Neural cell (in vitro differentiated cells): Measurements from ENCODE around the gene SNX32. TPM values are rescaled to one million over a fixed set of nuclear protein-coding genes. Genes with fewer than 3 reads are reported as not detected.
A peak's percentile ranks its signal among the peaks of the same experiment; 100 is the strongest.

Source experiments
- H2AFZ ChIP-seq: fragments of 200-600, 300-800 bp; sonication (generic), shearing (Covaris generic); 2 replicates; pipeline ENCODE4 v1.6.0; 2014; ENCODE audit warnings: low read depth, mild to moderate bottlenecking, antibody characterized with exemption, low read length, moderate library complexity
- H3F3A ChIP-seq: fragments of 200-600 bp; shearing (Covaris generic); 2 replicates; pipeline ENCODE4 v1.6.1; 2016; ENCODE audit warnings: mild to moderate bottlenecking, moderate library complexity, mixed read lengths, antibody characterized with exemption, low read length; ENCODE audit not compliant: insufficient read depth, poor library complexity, severe bottlenecking
- H3K27ac ChIP-seq: fragments of 200-600, 300-800 bp; sonication (generic), shearing (Covaris generic); 2 replicates; pipeline ENCODE4 v1.5.1; 2014; ENCODE audit warnings: mild to moderate bottlenecking, low read length, moderate library complexity
- H3K27me3 ChIP-seq: fragments of 300-800, 200-600 bp; sonication (generic), shearing (Covaris generic); 2 replicates; pipeline ENCODE4 v1.6.0; 2014; ENCODE audit warnings: mild to moderate bottlenecking, low read depth, low read length, moderate library complexity; ENCODE audit not compliant: insufficient read depth
- H3K36me3 ChIP-seq: fragments of 300-800, 200-600 bp; sonication (generic), shearing (Covaris generic); 2 replicates; pipeline ENCODE4 v1.5.1; 2014; ENCODE audit warnings: mild to moderate bottlenecking, antibody characterized with exemption, low read length, moderate library complexity; ENCODE audit not compliant: insufficient read depth
- H3K4me2 ChIP-seq: fragments of 300-800, 200-600 bp; sonication (generic), shearing (Covaris generic); 2 replicates; pipeline ENCODE4 v1.6.0; 2014; ENCODE audit warnings: mild to moderate bottlenecking, low read length
- H3K4me3 ChIP-seq: fragments of 300-800, 200-600 bp; sonication (generic), shearing (Covaris generic); 2 replicates; pipeline ENCODE4 v1.5.1; 2014; ENCODE audit warnings: mild to moderate bottlenecking, low read length, moderate library complexity
- H3K79me2 ChIP-seq: fragments of 200-600 bp; shearing (Covaris generic); replicated peaks from 2 replicates; pipeline ENCODE4 v1.6.0; 2014; ENCODE audit warnings: mild to moderate bottlenecking, low read length, moderate library complexity; ENCODE audit not compliant: insufficient read depth
- H3K9ac ChIP-seq: fragments of 300-800, 200-600 bp; sonication (generic), shearing (Covaris generic); 2 replicates; pipeline ENCODE4 v1.6.1; 2016; ENCODE audit warnings: mild to moderate bottlenecking, low read length, mixed read lengths
- H3K9me2 ChIP-seq: fragments of 200-600 bp; shearing (Covaris generic); 2 replicates; pipeline ENCODE4 v1.6.1; 2016; ENCODE audit warnings: mild to moderate bottlenecking, low read length, mixed read lengths; ENCODE audit not compliant: insufficient read depth
- H3K9me3 ChIP-seq: fragments of 200-600, 300-800 bp; sonication (generic), shearing (Covaris generic); 2 replicates; pipeline ENCODE4 v1.6.1; 2016; ENCODE audit warnings: mild to moderate bottlenecking, mixed run types, low read length, moderate library complexity, mixed read lengths
- H4K20me1 ChIP-seq: fragments of 200-600 bp; shearing (Covaris generic); 2 replicates; pipeline ENCODE4 v1.6.1; 2016; ENCODE audit warnings: mild to moderate bottlenecking, mixed run types; ENCODE audit not compliant: insufficient read depth
- EP300 ChIP-seq: fragments of 450-650 bp; conservative IDR thresholded peaks from 2 replicates; pipeline ENCODE4 v1.6.1; 2014; ENCODE audit warnings: antibody characterized with exemption, mild to moderate bottlenecking, moderate library complexity; ENCODE audit not compliant: poor library complexity, severe bottlenecking
- EZH2 ChIP-seq: fragments of 200-600, 300-800 bp; shearing (Covaris generic), sonication (generic); IDR thresholded peaks from 2 replicates; pipeline ENCODE4 v1.6.1; 2014; ENCODE audit warnings: antibody characterized with exemption, low read length, borderline replicate concordance, mild to moderate bottlenecking; ENCODE audit not compliant: insufficient read depth, poor library complexity, severe bottlenecking
- MXI1 ChIP-seq: fragments of 450-650 bp; conservative IDR thresholded peaks from 2 replicates; pipeline ENCODE4 v1.6.1; 2014; ENCODE audit warnings: antibody characterized with exemption, mild to moderate bottlenecking; ENCODE audit not compliant: poor library complexity, severe bottlenecking
- POLR2AphosphoS5 ChIP-seq: IDR thresholded peaks from 2 replicates; pipeline ENCODE4 v1.6.1; 2012
- RAD21 ChIP-seq: fragments of 450-650 bp; conservative IDR thresholded peaks from 2 replicates; pipeline ENCODE4 v1.6.1; 2014; ENCODE audit warnings: antibody characterized with exemption, mild to moderate bottlenecking, moderate library complexity
- SMC3 ChIP-seq: fragments of 450-650 bp; conservative IDR thresholded peaks from 2 replicates; pipeline ENCODE4 v1.6.1; 2014; ENCODE audit warnings: antibody characterized with exemption, mild to moderate bottlenecking, moderate library complexity; ENCODE audit not compliant: poor library complexity
- TAF1 ChIP-seq: IDR thresholded peaks from 2 replicates; pipeline ENCODE4 v1.6.1; 2012; ENCODE audit warnings: low read depth
- polyA plus RNA-seq: library from polyadenylated mRNA; depleted of rRNA; stranded (reverse); fragments of >200 nt; gene quantifications from 2 replicates; pipeline ENCODE4 v1.2.3, GENCODE V29; 2014
- TF ChIP-seq, protein P1 (sequence below): IDR thresholded peaks from 2 replicates; pipeline ENCODE4 v1.6.1; 2012; ENCODE audit warnings: borderline replicate concordance
- TF ChIP-seq, protein P2 (sequence below): fragments of 450-650 bp; IDR thresholded peaks from 2 replicates; pipeline ENCODE4 v1.5.1; 2014; ENCODE audit warnings: antibody characterized with exemption, mild to moderate bottlenecking, moderate library complexity; ENCODE audit not compliant: poor library complexity, severe bottlenecking

SNX32 gene
- polyA plus RNA-seq, 1 donor from 2014 or later, result 16.0 TPM

DNA sequence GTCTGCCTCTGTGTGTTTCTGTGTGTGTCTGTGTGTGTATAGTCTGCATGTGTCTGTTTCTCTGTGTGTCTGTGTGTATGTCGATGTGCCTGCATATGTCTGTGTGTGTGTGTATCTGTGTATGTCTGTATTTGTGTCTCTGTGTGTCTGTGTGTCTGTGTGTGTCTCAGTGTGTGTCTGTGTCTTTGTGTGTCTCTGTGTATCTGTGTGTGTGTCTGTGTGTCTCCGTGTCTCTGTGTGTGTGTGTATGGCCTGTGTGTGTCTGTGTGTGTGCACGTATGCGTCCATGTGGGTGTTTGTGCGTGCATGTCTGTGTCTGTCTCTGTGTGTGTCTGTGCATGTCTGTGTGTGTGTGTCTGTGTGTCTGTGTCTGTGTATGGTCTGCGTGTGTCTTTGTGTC, 439 bp downstream of the SNX32 start:
- TF ChIP-seq MXI1 (no peak), SMC3 (no peak), RAD21 (no peak), EP300 (no peak), TAF1 (no peak), EZH2 (no peak), POLR2AphosphoS5 (no peak)
- TF ChIP-seq, protein P1, sequence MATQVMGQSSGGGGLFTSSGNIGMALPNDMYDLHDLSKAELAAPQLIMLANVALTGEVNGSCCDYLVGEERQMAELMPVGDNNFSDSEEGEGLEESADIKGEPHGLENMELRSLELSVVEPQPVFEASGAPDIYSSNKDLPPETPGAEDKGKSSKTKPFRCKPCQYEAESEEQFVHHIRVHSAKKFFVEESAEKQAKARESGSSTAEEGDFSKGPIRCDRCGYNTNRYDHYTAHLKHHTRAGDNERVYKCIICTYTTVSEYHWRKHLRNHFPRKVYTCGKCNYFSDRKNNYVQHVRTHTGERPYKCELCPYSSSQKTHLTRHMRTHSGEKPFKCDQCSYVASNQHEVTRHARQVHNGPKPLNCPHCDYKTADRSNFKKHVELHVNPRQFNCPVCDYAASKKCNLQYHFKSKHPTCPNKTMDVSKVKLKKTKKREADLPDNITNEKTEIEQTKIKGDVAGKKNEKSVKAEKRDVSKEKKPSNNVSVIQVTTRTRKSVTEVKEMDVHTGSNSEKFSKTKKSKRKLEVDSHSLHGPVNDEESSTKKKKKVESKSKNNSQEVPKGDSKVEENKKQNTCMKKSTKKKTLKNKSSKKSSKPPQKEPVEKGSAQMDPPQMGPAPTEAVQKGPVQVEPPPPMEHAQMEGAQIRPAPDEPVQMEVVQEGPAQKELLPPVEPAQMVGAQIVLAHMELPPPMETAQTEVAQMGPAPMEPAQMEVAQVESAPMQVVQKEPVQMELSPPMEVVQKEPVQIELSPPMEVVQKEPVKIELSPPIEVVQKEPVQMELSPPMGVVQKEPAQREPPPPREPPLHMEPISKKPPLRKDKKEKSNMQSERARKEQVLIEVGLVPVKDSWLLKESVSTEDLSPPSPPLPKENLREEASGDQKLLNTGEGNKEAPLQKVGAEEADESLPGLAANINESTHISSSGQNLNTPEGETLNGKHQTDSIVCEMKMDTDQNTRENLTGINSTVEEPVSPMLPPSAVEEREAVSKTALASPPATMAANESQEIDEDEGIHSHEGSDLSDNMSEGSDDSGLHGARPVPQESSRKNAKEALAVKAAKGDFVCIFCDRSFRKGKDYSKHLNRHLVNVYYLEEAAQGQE, result no peak
- TF ChIP-seq, protein P2, sequence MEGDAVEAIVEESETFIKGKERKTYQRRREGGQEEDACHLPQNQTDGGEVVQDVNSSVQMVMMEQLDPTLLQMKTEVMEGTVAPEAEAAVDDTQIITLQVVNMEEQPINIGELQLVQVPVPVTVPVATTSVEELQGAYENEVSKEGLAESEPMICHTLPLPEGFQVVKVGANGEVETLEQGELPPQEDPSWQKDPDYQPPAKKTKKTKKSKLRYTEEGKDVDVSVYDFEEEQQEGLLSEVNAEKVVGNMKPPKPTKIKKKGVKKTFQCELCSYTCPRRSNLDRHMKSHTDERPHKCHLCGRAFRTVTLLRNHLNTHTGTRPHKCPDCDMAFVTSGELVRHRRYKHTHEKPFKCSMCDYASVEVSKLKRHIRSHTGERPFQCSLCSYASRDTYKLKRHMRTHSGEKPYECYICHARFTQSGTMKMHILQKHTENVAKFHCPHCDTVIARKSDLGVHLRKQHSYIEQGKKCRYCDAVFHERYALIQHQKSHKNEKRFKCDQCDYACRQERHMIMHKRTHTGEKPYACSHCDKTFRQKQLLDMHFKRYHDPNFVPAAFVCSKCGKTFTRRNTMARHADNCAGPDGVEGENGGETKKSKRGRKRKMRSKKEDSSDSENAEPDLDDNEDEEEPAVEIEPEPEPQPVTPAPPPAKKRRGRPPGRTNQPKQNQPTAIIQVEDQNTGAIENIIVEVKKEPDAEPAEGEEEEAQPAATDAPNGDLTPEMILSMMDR, result no peak
- no peaks in the 10 kb centered on the region for H3K9me3 ChIP-seq
- H3K4me2 ChIP-seq, result peak overlapping the region; percentile 71
- H4K20me1 ChIP-seq, result no peaks in the 10 kb centered on the region
- no peaks in the 10 kb centered on the region for H3K36me3 ChIP-seq
- H3K4me3 ChIP-seq, result peak overlapping the region; percentile 74
- peaks cover 4% of the 10 kb centered on the region for H3K79me2 ChIP-seq
- peak overlapping the region; percentile 79 for H3K9ac ChIP-seq
- peak overlapping the region; percentile 71 for H2AFZ ChIP-seq
- no peaks in the 10 kb centered on the region for H3F3A ChIP-seq
- H3K9me2 ChIP-seq, result no peaks in the 10 kb centered on the region
- peak overlapping the region; percentile 25 for H3K27ac ChIP-seq
- no peaks in the 10 kb centered on the region for H3K27me3 ChIP-seq

DNA sequence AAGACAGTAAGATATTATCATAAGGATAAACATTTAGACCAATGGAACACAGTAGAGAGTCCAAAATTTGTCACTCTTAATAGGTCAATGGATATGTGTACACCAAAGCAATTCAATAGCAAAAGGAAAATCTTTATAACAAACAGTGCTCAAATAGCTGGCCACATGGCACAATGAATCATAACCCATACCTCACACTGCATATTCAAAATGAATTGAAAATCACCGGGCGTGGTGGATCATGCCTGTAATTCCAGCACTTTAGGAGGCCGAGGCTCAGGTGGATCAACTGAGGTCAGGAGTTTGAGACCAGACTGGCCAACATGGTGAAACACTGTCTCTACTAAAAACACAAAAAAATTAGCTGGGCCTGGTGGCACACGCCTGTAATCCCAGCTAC, 8.4 kb downstream of the SNX32 start:
- H3K36me3 ChIP-seq, result no peaks in the 10 kb centered on the region
- H3K79me2 ChIP-seq, result no peaks in the 10 kb centered on the region
- no peak overlapping the region for H3K27ac ChIP-seq
- H3K27me3 ChIP-seq, result no peaks in the 10 kb centered on the region
- no peak overlapping the region for H2AFZ ChIP-seq
- no peaks in the 10 kb centered on the region for H3F3A ChIP-seq
- no peaks in the 10 kb centered on the region for H3K9me3 ChIP-seq
- no peaks in the 10 kb centered on the region for H3K9me2 ChIP-seq
- no peak overlapping the region for H3K4me3 ChIP-seq
- H4K20me1 ChIP-seq, result no peaks in the 10 kb centered on the region
- no peak overlapping the region for H3K4me2 ChIP-seq
- no peak overlapping the region for H3K9ac ChIP-seq
- TF ChIP-seq EP300 (no peak), MXI1 (no peak), POLR2AphosphoS5 (no peak), TAF1 (no peak), SMC3 (no peak)
- TF ChIP-seq, protein P2, result no peak
- TF ChIP-seq, protein P1, result no peak
